ENCODE data around the gene CHD6.

Gene CHD6

GRCh38 chr20:41580350-41580749, 37.8 kb downstream of the CHD6 start:
- no peak for DNase-seq
- TF ChIP-seq GATA1 (IDR thresholded peaks at IDR 0.05; ENCODE audit: low read depth, low read length) (no peak), POLR2A (IDR thresholded peaks at IDR 0.05; ENCODE audit: low read length) (no peak)

- TF ChIP-seq POLR2A (IDR thresholded peaks at IDR 0.05; ENCODE audit: low read length) (no peak), GATA1 (IDR thresholded peaks at IDR 0.05; ENCODE audit: low read depth, low read length) (no peak)
- no peak for DNase-seq
These were observed 40.8 kb downstream of the CHD6 start for GRCh38 chr20:41577129-41578009.

GRCh38 chr20:41575412-41575811, 42.8 kb downstream of the CHD6 start:
- DNase-seq = no peak
- no peak for TF ChIP-seq POLR2A (IDR thresholded peaks at IDR 0.05; ENCODE audit: low read length)

DNA sequence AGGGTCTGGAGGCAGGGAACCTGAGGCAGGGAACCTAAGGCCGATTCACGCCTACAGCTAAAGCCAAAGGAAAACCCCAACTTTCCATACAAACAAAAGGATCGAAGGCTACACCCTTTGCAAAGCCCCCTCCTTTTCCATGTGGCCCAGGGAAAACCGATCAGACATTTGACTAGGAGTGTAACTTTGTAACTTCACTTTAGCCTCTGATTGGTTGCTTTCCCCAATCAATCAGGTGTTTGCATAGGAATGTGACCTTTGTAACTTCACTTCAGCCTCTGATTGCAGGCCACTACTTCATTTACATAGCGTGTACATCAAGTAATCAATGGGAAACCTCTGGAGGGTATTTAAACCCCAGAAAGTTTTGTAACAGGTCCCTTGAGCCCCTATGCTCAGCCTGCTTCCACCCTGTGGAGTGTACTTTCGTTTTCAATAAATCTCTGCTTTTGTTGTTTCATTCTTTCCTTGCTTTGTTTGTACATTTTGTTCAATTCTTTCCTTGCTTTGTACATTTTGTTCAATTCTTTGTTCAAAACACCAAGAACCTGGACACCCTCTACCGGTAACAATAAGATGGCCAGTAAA, 43.3 kb downstream of the CHD6 start:
- TF ChIP-seq POLR2A (IDR thresholded peaks at IDR 0.05; ENCODE audit: low read length) (no peak), GATA1 (IDR thresholded peaks at IDR 0.05; ENCODE audit: low read depth, low read length) (no peak)
- no peak for DNase-seq

- TF ChIP-seq POLR2A (IDR thresholded peaks at IDR 0.05; ENCODE audit: low read length) (no peak), GATA1 (IDR thresholded peaks at IDR 0.05; ENCODE audit: low read depth, low read length) (no peak)
- DNase-seq = no peak
These were observed 44.2 kb downstream of the CHD6 start for GRCh38 chr20:41573955-41574354.

DNA sequence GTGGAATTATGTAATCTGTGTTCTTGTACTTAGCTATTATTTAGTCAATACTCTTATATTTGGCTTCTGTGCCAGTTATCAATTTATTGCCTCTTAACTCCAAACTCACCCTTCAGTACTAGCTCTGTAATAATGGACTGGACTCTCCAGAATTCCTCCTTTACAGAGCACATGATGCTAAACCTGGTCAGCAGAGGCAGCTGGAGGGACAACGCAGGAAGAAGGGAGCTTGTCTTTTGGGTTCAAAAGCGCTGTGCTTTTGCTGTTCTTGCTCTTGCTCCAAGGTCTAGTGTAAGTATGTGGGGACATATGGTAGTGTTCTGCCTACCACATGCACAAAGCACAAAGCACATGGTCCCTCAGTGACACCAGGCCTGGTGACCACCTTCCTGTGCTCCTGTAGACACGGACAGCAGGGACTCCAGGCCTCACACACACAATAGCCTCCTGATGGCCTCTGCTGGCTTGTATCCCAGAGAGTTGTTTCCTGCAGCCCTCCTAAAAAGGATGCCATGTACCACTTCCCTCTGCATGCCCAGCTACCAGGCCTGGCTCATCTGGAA, 46.1 kb downstream of the CHD6 start:
- TF ChIP-seq GATA1 (IDR thresholded peaks at IDR 0.05; ENCODE audit: low read depth, low read length) = no peak
- no peak for TF ChIP-seq POLR2A (IDR thresholded peaks at IDR 0.05; ENCODE audit: low read length)
- DNase-seq = no peak

DNA sequence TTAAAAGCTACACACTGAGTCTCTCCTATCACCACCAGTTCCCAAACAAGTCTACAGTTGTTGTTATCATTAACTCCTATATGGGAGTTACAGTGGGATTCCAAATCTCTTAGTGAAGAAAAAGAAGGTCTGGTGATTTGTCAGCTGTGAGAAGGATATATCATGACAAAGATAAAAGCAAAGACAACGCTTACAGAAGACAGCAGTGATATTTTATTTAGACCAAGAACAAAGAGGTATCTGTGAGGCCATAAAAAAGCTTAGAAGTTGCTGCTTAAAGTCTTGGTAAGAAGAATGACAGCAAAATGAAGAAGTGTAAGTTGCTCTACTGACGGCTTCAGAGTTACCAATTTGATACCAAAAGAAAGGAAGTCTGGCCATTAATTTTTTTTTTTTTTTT, 47.2 kb downstream of the CHD6 start:
- no peak for DNase-seq
- TF ChIP-seq GATA1 (IDR thresholded peaks at IDR 0.05; ENCODE audit: low read depth, low read length) (no peak), POLR2A (IDR thresholded peaks at IDR 0.05; ENCODE audit: low read length) (no peak)

DNA sequence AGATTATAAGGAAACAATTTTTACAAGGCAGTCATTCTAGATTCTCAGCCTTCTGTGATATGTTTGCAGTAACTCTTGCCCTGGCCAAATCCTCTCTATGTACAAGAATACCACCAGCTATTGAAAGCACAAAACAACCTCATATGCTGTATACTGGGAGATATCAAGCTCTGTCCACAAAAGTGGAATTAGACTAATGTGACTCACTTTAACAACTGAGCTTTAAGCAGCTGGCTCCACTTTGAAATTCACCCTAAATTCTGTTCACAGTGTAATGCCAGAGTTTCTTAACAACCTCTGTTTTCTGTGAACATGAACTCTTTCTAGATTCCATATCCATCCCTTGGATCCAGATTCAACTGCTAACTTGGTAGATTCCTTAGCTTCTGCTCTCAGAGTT, 47.6 kb downstream of the CHD6 start:
- DNase-seq = no peak
- no peak for TF ChIP-seq GATA1 (IDR thresholded peaks at IDR 0.05; ENCODE audit: low read depth, low read length)
- no peak for TF ChIP-seq POLR2A (IDR thresholded peaks at IDR 0.05; ENCODE audit: low read length)

DNA sequence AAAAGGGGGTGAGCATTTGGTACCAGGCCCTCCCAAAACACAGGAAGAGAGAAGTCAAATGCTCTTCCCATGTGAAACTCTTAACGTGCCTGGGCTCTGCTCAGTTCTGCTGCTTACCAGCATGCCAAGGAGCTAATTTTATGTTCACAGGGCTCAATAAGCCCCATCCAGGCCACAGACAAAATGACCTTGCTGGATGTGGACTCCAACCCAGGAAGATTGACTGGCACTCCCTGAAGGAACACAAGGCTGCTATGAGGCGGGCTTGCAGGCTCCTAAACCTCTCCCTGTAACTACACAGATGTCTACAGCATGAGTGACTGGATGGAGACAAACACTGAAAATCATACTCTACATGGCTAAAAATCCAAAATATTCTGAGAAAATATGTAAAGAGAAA, 50.6 kb downstream of the CHD6 start:
- no peak for DNase-seq
- no peak for TF ChIP-seq POLR2A (IDR thresholded peaks at IDR 0.05; ENCODE audit: low read length)
- no peak for TF ChIP-seq GATA1 (IDR thresholded peaks at IDR 0.05; ENCODE audit: low read depth, low read length)

- peak in 1 of 2 experiments; percentile 34 for DNase-seq
- TF ChIP-seq GATA1 (IDR thresholded peaks at IDR 0.05; ENCODE audit: low read depth, low read length) (no peak), POLR2A (IDR thresholded peaks at IDR 0.05; ENCODE audit: low read length) (no peak)
These were observed 51.2 kb downstream of the CHD6 start for GRCh38 chr20:41566896-41567527.

GRCh38 chr20:41563087-41563486, 55.1 kb downstream of the CHD6 start:
- no peak for TF ChIP-seq POLR2A (IDR thresholded peaks at IDR 0.05; ENCODE audit: low read length)
- no peak for TF ChIP-seq GATA1 (IDR thresholded peaks at IDR 0.05; ENCODE audit: low read depth, low read length)

GRCh38 chr20:41560970-41561369, 57.2 kb downstream of the CHD6 start:
- DNase-seq = no peak
- TF ChIP-seq GATA1 (IDR thresholded peaks at IDR 0.05; ENCODE audit: low read depth, low read length) = no peak
- TF ChIP-seq POLR2A (IDR thresholded peaks at IDR 0.05; ENCODE audit: low read length) = no peak

More at GRCh38 chr20:41563087-41563486, 55.1 kb downstream of the CHD6 start:
- no peak for DNase-seq

DNA sequence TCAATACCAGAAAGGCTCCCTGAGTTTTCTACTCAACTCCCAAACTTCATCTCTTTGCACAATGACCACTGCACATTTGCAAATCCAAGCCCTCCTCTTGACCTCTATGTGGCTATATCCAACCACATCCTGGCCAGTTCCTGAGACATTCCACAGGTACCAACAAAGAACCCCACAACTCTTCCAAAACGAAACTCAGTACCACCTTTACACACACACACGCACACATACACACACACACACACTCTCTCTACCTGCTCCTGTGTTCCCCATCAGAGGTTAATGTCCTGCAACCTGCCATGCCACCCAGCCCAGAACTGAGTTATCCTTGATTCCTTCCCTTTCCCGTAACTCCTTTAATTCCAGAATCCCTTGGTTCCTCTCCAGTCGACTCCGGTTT, 58.5 kb downstream of the CHD6 start:
- TF ChIP-seq GATA1 (IDR thresholded peaks at IDR 0.05; ENCODE audit: low read depth, low read length) (no peak), POLR2A (IDR thresholded peaks at IDR 0.05; ENCODE audit: low read length) (no peak)
- no peak for DNase-seq

Data from erythroblast (primary cell).